Activated CD4-positive, alpha-beta T cell treated with anti-CD3 and anti-CD28 coated beads for 4 hours (primary cell): Measurements from ENCODE around the gene ATIC.

Source experiments
- DNase-seq, 2 donors: peaks; one replicate each; pipeline ENCODE4 v3.0.0-alpha.2; 2020

The ATIC gene

GRCh38 chr2:215377283-215377682 is 65.4 kb downstream of the ATIC start:
- DNase-seq: no peak

GRCh38 chr2:215378045-215378444 is 66.2 kb downstream of the ATIC start:
- DNase-seq: no peak

GRCh38 chr2:215379039-215379438 is 67.2 kb downstream of the ATIC start:
- no peak for DNase-seq

- no peak for DNase-seq
These were observed 68.1 kb downstream of the ATIC start for GRCh38 chr2:215379948-215380347.

GRCh38 chr2:215380699-215381098 is 68.8 kb downstream of the ATIC start:
- no peak for DNase-seq

GRCh38 chr2:215382011-215382410 is 70.2 kb downstream of the ATIC start:
- DNase-seq: no peak

GRCh38 chr2:215382480-215382879 is 70.6 kb downstream of the ATIC start:
- DNase-seq: no peak

GRCh38 chr2:215383652-215384279 is 71.9 kb downstream of the ATIC start:
- DNase-seq: no peak

- DNase-seq: no peak
These were observed 72.9 kb downstream of the ATIC start for GRCh38 chr2:215384710-215385109.

GRCh38 chr2:215386566-215386965 is 74.7 kb downstream of the ATIC start:
- no peak for DNase-seq

- no peak for DNase-seq
These were observed 76.3 kb downstream of the ATIC start for GRCh38 chr2:215388002-215388728.

- DNase-seq: no peak
These were observed 78.7 kb downstream of the ATIC start for GRCh38 chr2:215390550-215390913.

GRCh38 chr2:215391531-215391930 is 79.7 kb downstream of the ATIC start:
- no peak for DNase-seq

GRCh38 chr2:215392164-215392563 is 80.3 kb downstream of the ATIC start:
- no peak for DNase-seq

GRCh38 chr2:215392687-215393270 is 80.9 kb downstream of the ATIC start:
- DNase-seq: no peak

GRCh38 chr2:215394102-215394805 is 82.4 kb downstream of the ATIC start:
- DNase-seq: no peak

- DNase-seq: no peak
These were observed 84.0 kb downstream of the ATIC start for GRCh38 chr2:215395687-215396460.

- no peak for DNase-seq
These were observed 84.9 kb downstream of the ATIC start for GRCh38 chr2:215396595-215397313.

GRCh38 chr2:215397632-215398341 is 85.9 kb downstream of the ATIC start:
- no peak for DNase-seq

GRCh38 chr2:215399067-215399716 is 87.3 kb downstream of the ATIC start:
- no peak for DNase-seq
